HG02588 (cell line): ENCODE data around the gene RASSF8.

Experiments used
- ATAC-seq: cut with Tn5 transposase; IDR thresholded peaks from one replicate; pipeline ENCODE4 v1.9.1; 2021; ENCODE audit warnings: mild to moderate bottlenecking, moderate library complexity; ENCODE audit not compliant: unreplicated experiment

Gene RASSF8

DNA sequence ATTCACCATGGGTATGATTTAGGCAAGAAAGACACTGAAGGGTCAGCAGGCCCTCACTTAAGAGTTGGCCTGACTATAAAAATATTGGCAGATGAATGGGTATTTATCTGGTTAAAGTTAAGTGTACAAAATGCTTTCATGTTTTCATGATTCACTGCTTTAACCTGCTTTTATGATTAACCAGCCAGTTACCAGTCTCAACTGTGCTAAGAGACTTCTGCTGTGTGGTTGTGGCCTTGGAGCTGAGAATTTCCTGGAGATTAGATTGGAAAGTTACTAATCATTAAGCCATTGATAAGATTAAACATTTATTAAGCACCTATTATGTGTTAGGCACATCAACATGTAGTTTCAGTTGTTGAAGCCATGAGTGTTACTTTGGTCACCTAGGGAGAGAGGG lies 68.9 kb downstream of the RASSF8 start:
- no peak for ATAC-seq

DNA sequence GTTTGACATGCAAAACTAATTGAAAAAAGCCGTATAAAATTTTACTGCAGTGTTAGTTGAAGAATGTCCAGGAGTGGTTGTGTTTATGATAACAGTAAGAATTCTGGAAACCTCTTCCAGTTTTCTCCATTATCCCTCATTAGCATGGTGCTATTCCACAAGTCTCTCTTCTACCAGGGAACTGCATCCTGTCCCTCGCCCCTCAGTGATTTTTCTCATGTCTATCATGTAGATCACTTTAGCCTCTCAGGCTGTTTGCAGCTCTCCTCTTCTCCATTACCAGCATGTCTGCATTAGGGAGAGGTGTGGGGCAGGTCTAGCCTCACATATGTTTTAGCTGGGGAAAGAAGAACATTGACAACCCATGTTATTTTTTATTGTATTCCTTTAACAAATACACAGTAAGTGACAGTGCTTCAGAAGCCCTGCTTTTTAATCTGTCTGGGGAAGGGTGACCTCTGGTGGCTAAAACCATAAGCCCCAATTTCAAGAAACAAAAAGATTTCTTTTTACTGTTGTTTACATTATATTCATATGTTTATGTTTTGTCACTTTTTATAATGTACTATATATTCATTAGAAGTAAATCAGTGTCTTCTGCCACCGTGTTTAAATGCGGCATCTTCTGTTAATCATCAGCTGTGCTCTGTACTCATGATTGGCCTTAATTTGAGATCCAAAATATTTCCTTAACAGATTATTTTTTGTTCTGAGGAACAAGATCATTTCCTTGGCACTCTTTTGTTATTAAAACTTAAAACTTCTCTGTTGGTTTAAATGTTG lies 70.7 kb downstream of the RASSF8 start:
- ATAC-seq, result no peak

DNA sequence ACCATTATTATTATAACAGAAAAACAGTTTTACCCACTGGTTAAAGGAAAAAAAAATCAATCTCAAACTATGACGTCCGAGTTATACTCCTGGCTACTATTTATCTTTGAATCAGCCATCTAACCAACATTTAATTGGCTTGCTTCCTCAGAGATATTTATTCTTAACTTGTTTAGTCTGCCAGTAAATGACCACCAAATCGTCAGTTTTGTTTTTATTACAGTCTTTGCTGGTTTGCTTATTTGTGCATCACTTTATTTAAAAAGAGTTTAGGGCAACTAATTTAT lies 71.2 kb downstream of the RASSF8 start:
- ATAC-seq, result no peak

DNA sequence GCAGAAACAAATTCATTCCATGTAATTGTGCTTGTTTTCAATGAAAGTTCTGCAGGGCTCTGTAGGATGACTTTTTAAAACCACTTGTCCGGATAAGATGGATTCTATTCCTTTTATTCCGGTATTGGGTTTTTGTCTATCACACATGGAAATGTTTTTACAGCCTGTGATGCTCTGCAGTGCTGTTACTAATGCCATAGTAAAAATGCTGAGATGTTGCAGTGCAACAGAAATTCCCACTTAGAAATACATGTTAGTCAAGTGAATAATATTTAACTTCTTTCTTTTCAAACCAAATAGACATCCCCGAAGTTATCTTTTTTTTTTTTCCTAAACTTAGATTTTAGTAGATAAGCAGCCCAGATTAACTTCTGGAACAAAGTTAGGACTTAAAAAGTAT lies 71.9 kb downstream of the RASSF8 start:
- no peak for ATAC-seq

DNA sequence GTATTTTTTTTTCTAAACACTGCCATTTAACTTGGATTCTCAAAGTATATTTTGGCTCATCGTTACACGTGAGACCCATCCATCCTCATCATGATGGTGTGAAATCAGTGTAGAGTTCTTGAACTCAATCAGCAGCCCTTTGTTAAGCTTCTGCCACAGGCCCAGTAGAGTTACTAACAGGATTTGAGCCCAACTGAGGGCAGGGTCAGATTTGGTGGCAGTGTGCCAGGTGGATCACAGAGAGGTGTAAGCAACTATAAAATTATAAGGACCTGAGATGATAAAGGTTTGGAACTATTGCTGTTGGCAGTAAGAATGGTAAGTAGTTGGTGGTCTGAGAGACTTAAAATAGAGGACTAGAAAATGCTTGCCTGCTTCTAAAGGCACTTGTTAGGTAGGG lies 72.8 kb downstream of the RASSF8 start:
- ATAC-seq, result no peak

DNA sequence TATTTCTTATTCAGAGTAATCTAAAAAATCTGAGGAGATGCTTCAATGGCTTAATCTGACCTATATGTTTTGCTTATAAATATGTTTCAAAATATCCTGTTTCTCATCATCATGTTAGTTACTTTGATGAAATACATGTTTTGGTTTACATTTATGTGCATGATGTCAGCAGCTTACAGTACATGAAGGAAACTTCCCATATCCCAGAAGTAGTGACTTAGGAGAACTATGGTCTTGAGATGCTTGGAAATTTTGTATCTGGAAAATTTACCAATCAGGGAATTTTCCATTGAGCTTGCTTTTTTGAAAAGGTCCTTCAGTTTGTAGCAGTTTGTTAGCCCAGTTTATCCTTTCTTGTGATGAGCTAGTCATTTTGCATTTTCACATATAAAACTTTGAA lies 73.3 kb downstream of the RASSF8 start:
- ATAC-seq, result no peak

DNA sequence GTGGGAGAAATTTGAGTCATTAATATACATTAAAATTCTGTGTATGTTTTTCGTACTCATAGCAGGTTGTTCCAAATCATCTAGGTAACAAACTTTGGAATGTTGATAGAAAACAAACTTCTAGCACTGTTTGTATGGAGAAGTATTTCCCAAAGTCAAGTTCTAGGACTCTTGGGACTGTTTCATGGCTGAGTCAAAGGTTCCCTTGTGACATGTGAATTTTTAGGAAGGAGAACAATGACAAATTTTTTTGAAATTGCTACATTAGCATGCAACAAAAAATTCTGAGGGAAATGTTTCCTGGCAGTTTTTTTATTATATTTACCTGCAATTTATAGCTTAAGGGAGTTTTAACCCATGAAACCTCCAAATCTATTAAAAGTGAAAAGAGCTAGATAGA lies 73.8 kb downstream of the RASSF8 start:
- ATAC-seq, result no peak

DNA sequence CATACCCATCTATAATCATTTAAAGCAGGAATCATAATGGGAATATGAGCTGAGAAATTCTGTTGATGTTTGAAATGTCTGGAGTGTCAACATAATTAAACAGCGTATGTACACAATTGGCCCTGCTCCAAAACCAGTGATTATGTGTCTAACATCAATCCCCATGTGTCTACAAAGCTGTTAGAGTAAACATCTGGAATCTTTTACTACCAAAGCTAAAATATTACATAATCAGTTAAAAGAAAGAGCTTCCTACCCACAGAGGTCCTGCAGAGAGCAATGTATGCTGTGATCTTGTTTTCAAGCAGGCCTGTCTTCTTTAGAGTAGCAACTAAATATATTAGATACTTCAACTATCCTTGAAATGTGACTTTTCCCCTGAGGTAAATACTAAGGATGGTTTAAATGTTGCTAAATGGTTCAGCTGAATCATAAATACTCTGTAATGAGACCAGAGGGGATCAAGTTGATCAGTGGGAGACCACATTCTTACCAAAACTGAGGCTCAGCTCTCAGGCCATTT lies 74.3 kb downstream of the RASSF8 start:
- ATAC-seq, result no peak

DNA sequence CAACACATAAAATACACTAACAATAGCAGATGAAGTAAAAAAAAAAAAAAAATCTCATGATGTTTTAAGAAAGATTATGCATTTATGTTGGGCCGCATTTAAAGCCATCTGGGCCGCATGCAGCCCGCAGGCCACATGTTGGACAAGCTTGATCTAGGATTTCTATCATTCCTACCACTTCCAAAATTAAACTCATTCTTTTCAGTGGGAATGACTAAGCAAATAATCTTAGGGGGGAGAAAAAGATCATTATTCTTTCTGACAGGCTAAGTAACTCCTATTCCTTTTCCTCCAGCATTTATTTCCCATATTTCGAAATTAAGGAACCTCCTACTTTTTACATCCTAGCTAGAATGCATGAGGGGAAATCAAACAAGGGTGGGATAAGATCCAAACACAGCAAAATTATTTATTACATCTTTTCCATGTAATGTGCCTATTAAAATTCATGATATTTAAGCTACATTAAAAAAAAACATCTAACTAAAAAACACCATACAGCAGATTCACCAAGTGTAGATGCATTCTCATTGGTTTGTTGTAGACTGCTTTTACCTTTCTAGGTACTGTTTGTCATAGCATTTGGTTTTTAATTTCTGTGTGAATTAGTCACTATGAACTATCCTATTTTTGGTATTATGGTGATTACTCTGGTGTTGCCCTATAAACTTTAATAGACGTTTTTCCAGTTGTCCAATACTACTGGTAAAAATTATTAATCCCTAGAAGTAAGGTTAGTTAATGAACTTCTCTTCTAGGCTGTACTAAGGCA lies 76.1 kb downstream of the RASSF8 start:
- ATAC-seq, result no peak

DNA sequence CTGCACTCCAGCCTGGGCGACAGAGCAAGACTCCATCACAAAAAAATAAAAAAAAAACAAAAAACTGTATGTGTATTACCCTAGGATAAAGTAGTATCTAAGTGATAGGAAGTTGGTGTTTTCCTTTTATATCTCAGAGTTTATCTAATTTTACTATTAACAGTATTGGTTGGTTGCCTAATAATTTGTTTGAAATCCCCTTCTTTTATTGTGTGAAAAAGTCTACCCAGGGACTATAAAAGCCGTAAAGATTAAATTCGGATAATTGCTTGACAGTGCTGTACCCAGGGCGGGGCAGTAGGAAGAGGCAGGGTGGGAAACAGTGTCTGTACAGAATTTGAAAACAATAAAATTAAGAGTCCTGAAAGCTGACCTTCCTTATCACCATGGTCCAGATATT lies 78.4 kb downstream of the RASSF8 start:
- no peak for ATAC-seq

DNA sequence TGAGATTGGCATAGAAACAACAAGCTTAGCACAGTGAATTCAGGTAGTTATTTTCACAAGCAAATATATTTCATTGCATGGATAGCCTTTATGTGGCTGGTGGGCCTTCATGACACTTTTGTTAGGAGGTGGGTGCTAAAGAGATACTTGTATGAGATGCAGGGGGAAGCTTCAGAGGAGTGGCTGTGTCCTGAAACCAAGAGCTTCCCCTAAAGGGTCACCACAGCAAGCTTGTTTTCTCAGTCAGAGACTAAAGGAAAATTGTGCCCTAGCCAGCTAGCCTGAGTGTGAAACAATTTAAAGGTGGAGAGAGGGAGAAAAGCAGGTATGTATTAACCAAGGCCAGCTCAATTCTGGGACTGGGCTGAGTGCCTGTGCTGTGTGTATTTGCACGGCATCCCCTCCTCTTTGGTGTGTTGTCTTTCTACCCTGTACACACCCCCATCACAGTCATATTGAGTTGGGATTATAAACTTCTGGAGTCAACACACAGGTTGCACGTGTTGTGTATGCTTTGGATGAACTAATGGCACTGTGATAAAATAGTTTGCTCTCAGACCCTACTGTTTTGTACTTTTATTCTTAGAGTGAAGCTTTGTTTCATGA lies 79.2 kb downstream of the RASSF8 start:
- ATAC-seq, result no peak

DNA sequence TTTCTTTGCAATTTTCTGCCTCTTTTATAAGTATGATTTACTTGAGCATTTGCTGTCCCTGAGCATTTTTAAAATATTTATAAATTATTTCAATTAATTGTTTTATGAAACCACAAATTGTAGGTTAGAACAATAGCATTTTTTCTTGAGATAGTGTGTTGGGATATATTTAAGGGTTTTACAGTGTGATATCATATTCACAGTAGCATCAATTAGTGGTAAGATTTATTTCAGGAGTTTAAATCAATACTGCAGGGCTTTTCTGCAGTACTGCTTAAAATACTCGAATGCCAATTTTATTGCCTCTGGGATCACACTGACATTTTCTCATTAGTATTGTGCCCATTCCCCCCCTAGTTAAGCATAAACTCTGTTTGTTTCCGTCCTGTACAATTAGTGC lies 84.2 kb downstream of the RASSF8 start:
- ATAC-seq, result no peak

DNA sequence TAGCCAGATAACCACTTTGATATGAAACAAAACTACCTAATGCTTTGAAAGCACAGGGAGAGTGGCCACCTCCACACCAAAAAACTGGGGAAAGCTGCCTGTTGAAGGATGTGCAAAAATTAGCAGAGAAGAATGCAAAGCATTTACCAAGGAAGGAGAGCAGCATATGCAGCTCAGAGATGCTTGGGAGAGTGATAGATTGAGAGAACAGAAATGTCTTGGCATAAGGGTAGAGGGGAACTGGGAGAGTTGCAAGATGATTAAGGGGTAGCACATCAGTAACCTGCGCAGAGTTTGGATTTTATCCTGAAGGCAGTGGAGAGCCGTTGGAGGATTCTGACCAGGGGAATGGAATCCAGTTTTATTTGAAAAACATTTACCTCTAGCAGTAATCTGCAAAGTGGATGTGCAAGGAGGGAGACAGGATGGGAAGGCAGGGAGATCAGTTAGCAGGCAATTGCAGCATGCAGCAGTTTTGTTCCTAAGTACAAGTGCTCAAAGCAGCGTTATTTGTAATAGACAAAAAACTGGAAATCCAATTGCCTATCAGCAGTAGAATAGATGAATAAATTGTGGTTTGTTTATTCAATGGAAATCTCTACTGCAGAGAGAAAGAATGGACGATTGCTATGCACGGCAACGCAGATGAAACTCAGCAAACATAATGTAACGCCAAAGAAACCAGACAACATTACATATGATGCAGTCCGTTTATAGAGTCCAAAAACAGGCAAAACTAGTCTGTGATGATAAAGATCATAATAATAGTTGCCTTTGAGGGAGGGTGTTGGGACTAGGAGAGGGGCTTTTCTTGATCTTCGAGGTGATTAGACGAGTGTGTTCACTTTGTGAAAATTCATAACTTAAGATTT lies 84.9 kb downstream of the RASSF8 start:
- ATAC-seq, result no peak

DNA sequence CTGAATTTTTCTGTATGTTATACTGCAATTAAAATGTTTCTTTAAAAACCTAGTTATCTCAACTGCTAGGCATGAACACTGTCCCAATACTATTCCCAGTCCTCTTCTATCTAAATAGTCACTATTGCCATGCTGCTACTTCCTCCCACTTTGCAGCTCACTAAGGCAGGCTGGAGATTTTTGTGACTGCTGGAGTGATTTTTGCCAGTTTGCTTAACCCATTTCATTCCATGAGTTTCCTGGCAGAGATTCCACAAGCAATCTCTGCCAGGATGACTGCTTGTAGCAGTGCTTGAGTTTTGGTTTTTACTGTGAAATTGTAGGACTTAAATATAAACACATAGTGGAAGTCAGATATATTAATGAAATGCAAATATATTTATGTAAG lies 85.5 kb downstream of the RASSF8 start:
- ATAC-seq, result no peak

DNA sequence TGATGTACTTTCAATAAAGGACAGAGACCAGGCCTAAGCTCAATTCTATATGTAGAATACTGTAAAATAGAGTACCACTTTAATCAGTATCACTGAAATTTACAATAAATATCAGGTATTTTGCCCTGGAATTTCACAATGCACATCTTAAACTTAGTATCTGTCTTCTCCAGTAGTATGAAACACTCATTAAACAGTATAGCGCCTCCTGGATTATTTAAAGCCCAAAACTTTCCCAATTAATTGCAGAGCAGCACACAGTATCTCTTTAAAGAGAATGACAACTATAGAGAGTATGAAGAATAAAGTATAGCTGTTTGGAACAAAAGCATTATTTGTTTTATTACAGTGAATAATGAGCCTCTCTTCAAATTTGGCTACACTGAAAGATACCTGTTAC lies 86.1 kb downstream of the RASSF8 start:
- ATAC-seq, result no peak

DNA sequence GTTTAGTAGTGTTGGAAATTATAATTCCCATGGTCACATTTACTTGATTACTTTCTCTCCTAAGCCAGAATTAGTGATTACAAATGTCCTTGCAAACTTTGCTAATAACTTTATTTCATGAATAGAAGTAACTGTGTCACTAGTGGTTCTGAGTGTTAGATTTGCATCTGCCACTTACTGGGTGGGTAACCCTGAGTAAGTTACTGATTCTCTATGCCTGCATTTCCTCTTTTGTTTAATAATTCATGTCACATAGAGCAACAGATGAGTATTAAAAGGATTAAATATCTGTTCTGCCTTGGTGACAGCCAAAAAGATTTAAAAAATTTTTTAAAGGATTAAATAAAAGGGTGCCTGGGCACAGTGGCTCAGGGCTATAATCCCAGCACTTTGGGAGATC lies 87.7 kb downstream of the RASSF8 start:
- ATAC-seq, result no peak

DNA sequence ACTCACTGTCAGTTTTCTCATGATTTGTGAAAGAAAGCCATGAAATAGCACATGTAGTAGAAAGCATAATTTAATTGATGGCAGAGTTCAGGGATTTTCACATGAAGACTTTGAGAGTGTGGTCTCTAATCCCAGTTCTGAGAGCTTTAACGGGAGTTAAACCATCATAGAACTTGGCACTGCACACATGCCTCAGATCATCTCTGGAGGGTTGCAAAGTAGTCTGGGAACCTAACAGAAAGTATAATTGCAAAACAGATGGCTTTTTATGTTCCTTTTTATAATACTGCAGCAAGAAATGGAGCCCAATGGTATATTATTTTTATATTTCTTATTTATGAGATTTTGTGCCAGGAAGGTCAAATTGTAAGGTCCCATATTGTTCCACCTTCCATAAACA lies 88.4 kb downstream of the RASSF8 start:
- no peak for ATAC-seq

DNA sequence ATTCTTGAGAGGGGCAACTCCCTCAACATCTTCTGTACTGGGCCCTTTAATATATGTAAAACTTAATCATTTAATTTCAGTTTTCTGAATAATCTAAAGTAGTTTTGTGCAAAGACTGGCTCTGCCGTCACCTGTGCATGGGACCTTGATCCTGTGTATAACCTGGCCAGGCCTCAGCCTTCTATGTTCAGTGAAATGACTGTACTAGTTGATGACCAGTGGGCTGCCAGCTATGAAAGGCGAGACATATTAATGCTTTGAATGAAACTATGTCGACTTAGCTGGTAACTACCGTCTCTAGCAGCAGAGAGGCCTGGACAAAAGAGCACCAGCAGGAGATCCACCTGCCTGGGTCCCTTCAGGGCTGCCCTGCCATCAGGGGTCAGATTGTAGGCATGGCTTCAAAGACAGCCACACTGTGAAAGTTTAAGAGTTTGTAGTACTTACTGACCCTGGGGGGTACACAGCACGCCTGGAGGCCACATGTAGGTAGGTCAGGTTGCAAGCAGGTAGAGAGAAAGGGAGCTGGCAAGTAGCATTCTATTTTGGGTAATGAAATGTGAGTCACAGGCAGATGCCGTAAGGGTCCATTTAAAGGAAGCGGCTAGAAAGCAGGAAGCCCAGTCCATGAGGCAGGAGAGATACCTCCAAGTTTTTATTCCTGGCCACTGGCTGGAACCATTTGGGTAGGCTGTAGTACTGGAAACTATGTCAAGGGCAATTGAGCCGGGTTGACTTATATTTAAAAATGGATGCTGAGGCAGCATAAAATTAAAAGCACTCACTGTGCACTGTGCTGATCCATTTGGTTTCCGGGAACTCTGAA lies 89.1 kb downstream of the RASSF8 start:
- no peak for ATAC-seq

DNA sequence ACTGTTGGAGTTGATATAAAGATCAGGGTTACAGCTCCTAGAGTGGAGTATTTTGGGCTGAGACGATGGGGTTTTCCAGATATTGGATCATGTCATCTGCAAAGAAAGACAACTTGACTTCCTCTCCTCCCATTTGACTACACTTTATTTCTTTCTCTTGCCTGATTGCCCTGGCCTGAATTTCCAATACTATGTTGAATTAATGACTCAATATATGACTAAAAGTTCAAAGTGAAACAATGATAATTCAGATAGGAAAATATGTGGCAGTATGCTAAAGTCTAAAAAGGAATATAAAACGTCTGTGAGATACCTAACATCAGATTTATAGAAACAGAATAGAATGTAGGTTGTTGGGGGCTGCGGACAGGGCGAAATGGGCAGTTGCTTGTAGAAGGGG lies 94.2 kb downstream of the RASSF8 start:
- ATAC-seq, result no peak

DNA sequence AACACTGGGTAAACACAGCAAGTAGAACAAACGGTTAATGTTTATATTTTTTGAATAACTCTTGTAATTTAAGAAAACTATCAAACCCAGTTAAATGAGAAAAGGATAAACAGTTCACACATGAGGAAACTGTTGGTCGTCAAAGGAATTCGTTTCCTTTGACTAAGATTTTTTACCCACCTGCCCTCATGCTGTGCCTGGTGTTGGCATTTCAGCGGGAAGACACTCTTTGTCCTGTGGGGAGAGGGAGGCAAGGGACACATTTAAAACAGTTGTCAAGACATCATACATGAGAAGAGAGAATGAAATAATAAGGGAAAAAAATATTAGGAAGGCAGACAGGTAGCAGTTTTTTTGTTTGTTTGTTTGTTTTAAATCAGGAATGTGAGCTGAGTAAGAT lies 95.9 kb downstream of the RASSF8 start:
- ATAC-seq, result no peak
